H9 (cell line): Measurements from ENCODE around the gene RBM38. TPM values are rescaled to one million over a fixed set of nuclear protein-coding genes. Genes with fewer than 3 reads are reported as not detected.

ENCODE experiments used
- DNase-seq: peaks from one replicate; pipeline ENCODE4 v3.0.0-alpha.2; 2017
- H2AFZ ChIP-seq: one replicate; pipeline ENCODE4 v1.6.1; 2013; ENCODE audit warnings: mild to moderate bottlenecking, low read length, control low read depth, moderate library complexity
- H2AK5ac ChIP-seq: 2 replicates; pipeline ENCODE4 v1.6.1; 2013; ENCODE audit warnings: low read length, control low read depth, mixed read lengths; ENCODE audit not compliant: insufficient read length
- H2BK120ac ChIP-seq: one replicate; pipeline ENCODE4 v1.6.1; 2013; ENCODE audit warnings: low read depth, mild to moderate bottlenecking, low read length, control low read depth, inconsistent platforms; ENCODE audit not compliant: poor library complexity, severe bottlenecking
- H2BK12ac ChIP-seq: 2 replicates; pipeline ENCODE4 v1.6.1; 2013; ENCODE audit warnings: low read length, control low read depth, mixed read lengths, low read depth; ENCODE audit not compliant: insufficient read length
- H2BK15ac ChIP-seq: 2 replicates; pipeline ENCODE4 v1.6.1; 2013; ENCODE audit warnings: low read depth, low read length, control low read depth
- H2BK20ac ChIP-seq: one replicate; pipeline ENCODE4 v1.6.1; 2013; ENCODE audit warnings: low read depth, mild to moderate bottlenecking, low read length, control low read depth, inconsistent platforms; ENCODE audit not compliant: poor library complexity, severe bottlenecking
- H2BK5ac ChIP-seq: 2 replicates; pipeline ENCODE4 v1.6.1; 2013; ENCODE audit warnings: low read length, control low read depth, mixed read lengths; ENCODE audit not compliant: insufficient read length
- H3K14ac ChIP-seq: 2 replicates; pipeline ENCODE4 v1.6.1; 2013; ENCODE audit warnings: low read length, control low read depth; ENCODE audit not compliant: insufficient read depth
- H3K18ac ChIP-seq: 2 replicates; pipeline ENCODE4 v1.6.1; 2013; ENCODE audit warnings: low read depth, mild to moderate bottlenecking, mixed read lengths, low read length, control low read depth; ENCODE audit not compliant: insufficient read length
- H3K23ac ChIP-seq: 2 replicates; pipeline ENCODE4 v1.6.1; 2013; ENCODE audit warnings: low read length, control low read depth, mixed read lengths, low read depth; ENCODE audit not compliant: insufficient read length
- H3K23me2 ChIP-seq: 2 replicates; pipeline ENCODE4 v1.6.1; 2013; ENCODE audit warnings: low read depth, mild to moderate bottlenecking, mixed read lengths, low read length, control low read depth; ENCODE audit not compliant: insufficient read length, poor library complexity, severe bottlenecking
- H3K27ac ChIP-seq: 2 replicates; pipeline ENCODE4 v1.5.1; 2013; ENCODE audit warnings: low read length, control low read depth, mixed read lengths, low read depth; ENCODE audit not compliant: insufficient read length
- H3K27me3 ChIP-seq: 2 replicates; pipeline ENCODE4 v1.6.1; 2013; ENCODE audit warnings: low read length, control low read depth, inconsistent platforms; ENCODE audit not compliant: insufficient read depth
- H3K4ac ChIP-seq: 2 replicates; pipeline ENCODE4 v1.6.1; 2013; ENCODE audit warnings: low read depth, mild to moderate bottlenecking, control low read depth, inconsistent platforms, low read length, moderate library complexity
- H3K4me1 ChIP-seq: 2 replicates; pipeline ENCODE4 v1.6.1; 2013; ENCODE audit warnings: low read length, control low read depth, inconsistent platforms; ENCODE audit not compliant: insufficient read depth
- H3K4me2 ChIP-seq: 2 replicates; pipeline ENCODE4 v1.6.1; 2013; ENCODE audit warnings: low read length, control low read depth, mixed read lengths; ENCODE audit not compliant: insufficient read length, insufficient read depth
- H3K56ac ChIP-seq: 2 replicates; pipeline ENCODE4 v1.6.1; 2013; ENCODE audit warnings: low read depth, mild to moderate bottlenecking, mixed read lengths, low read length, control low read depth; ENCODE audit not compliant: insufficient read length
- H3K79me1 ChIP-seq: 2 replicates; pipeline ENCODE4 v1.6.1; 2013; ENCODE audit warnings: low read depth, mild to moderate bottlenecking, moderate library complexity, low read length, control low read depth, inconsistent platforms; ENCODE audit not compliant: insufficient read depth, poor library complexity, severe bottlenecking
- H3K79me2 ChIP-seq: 2 replicates; pipeline ENCODE4 v1.6.1; 2013; ENCODE audit warnings: low read length, control low read depth, inconsistent platforms; ENCODE audit not compliant: insufficient read depth
- H3K9ac ChIP-seq: 2 replicates; pipeline ENCODE4 v1.6.1; 2013; ENCODE audit warnings: low read length, control low read depth, mixed read lengths; ENCODE audit not compliant: insufficient read length; ENCODE audit errors: extremely low read depth
- H3K9me3 ChIP-seq: one replicate; pipeline ENCODE4 v1.6.1; 2013; ENCODE audit warnings: low read depth, low read length, inconsistent platforms; ENCODE audit not compliant: control insufficient read depth
- H3T11ph ChIP-seq: one replicate; pipeline ENCODE4 v1.6.1; 2013; ENCODE audit warnings: mild to moderate bottlenecking, low read length, control low read depth, inconsistent platforms
- H4K20me1 ChIP-seq: one replicate; pipeline ENCODE4 v1.6.1; 2013; ENCODE audit not compliant: control insufficient read depth, insufficient read length, insufficient read depth
- H4K5ac ChIP-seq: 2 replicates; pipeline ENCODE4 v1.6.1; 2013; ENCODE audit warnings: low read depth, mild to moderate bottlenecking, mixed read lengths, low read length, control low read depth; ENCODE audit not compliant: insufficient read length
- H4K8ac ChIP-seq: replicated peaks from 2 replicates; pipeline ENCODE4 v1.6.1; 2013; ENCODE audit warnings: low read length, control low read depth, mixed read lengths, low read depth; ENCODE audit not compliant: insufficient read length
- H4K91ac ChIP-seq: 2 replicates; pipeline ENCODE4 v1.6.1; 2013; ENCODE audit warnings: low read depth, mild to moderate bottlenecking, moderate library complexity, mixed read lengths, low read length, control low read depth; ENCODE audit not compliant: insufficient read length
- H3K27ac Mint-ChIP-seq, 3 experiments: 2 replicates in 2 of 3; 3 replicates in 1 of 3; pipeline ENCODE4 v1.8.0; 2020 to 2021; ENCODE audit warnings: mixed read lengths in 3 of 3, mild to moderate bottlenecking in 1 of 3, moderate library complexity in 1 of 3
- H3K27me3 Mint-ChIP-seq: 2 replicates; pipeline ENCODE4 v1.8.0; 2021; ENCODE audit warnings: low read depth, mild to moderate bottlenecking, moderate library complexity, mixed read lengths
- H3K36me3 Mint-ChIP-seq, 3 experiments: 2 replicates in 2 of 3; 3 replicates in 1 of 3; pipeline ENCODE4 v1.8.0; 2020 to 2021; ENCODE audit warnings: low read depth in 3 of 3, mixed read lengths in 3 of 3; ENCODE audit not compliant: insufficient read depth in 1 of 3
- H3K4me1 Mint-ChIP-seq, 2 experiments: 2 replicates each; pipeline ENCODE4 v1.8.0; 2020; ENCODE audit warnings: mixed read lengths in 2 of 2
- H3K4me3 Mint-ChIP-seq, 2 experiments: 2 replicates in 1 of 2; 3 replicates in 1 of 2; pipeline ENCODE4 v1.8.0; 2020 to 2021; ENCODE audit warnings: mild to moderate bottlenecking in 2 of 2, mixed read lengths in 2 of 2, moderate library complexity in 1 of 2
- H3K9me3 Mint-ChIP-seq, 2 experiments: 2 replicates in 1 of 2; 3 replicates in 1 of 2; pipeline ENCODE4 v1.8.0; 2020; ENCODE audit warnings: mild to moderate bottlenecking in 2 of 2, mixed read lengths in 2 of 2, moderate library complexity in 1 of 2
- WGBS: extraction: QIAGEN DNeasy Blood & Tissue Kit; methylation state at CpG from one replicate; pipeline ENCODE4 v1.1.7; 2013; ENCODE audit warnings: missing lambda C conversion rate, low lambda C conversion rate, mixed read lengths; ENCODE audit not compliant: insufficient read length; ENCODE audit errors: extremely low coverage; 5-methylcytosine and 5-hydroxymethylcytosine counted together
- total RNA-seq: library from RNA; stranded (reverse); gene quantifications from 2 replicates; pipeline ENCODE4 v1.2.1, GENCODE V29; 2021
- TF ChIP-seq, protein P1 (sequence below): fragments of 200-600 bp; sonication (generic); conservative IDR thresholded peaks from 3 replicates; pipeline ENCODE4 v1.8.0; 2021; ENCODE audit warnings: antibody characterized with exemption, mild to moderate bottlenecking

The RBM38 gene
- total RNA-seq, 1 experiment from 2014 or later: 66.8 TPM

DNA sequence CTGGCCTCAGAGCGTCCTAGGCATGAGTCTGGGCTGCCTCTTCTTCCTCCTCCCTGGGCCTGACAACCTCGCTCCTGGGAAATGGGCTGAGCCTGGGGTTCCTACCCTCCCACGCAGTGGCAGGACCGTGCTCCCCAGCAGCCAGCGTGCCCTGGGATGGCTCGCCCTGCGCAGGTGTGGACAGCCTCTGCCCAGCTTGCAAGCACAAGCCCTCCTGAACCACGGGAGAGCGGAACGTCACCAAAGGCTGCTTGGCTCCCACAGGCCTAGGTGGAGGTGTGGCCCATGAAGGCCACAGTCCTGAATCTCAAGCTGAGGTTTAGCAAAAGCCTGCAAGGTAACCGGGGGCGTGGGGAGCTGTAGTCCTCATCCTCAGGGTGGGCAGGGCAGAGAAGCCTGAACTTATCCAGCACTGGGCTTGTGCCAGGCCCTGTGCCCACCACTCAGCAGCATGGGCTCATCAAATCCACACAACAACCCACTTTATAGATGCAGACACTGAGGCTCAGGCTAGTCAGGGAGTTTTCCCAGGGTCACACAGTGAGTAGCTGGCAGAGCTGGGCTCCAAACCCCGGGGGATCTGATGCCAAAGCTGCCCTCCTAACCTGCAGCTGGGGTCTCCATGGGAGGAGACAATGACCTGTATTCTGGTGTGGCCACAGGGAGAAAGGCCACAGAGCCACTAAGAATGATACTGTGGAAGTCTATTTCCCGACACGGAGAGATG, 25.3 kb downstream of the RBM38 start:
- Histone ChIP-seq H2BK120ac (no peak overlapping the region), H3T11ph (no peak overlapping the region), H4K5ac (no peak overlapping the region), H2AFZ (no peak overlapping the region), H4K91ac (no peak overlapping the region), H3K27ac (no peak overlapping the region), H2BK20ac (no peak overlapping the region), H3K79me2 (no peaks in the 10 kb centered on the region), H3K23ac (no peak overlapping the region), H3K4me1 (no peaks in the 10 kb centered on the region), H3K18ac (no peak overlapping the region), H4K8ac (no peak overlapping the region), H3K4me2 (no peak overlapping the region), H3K14ac (no peak overlapping the region), H3K56ac (no peak overlapping the region), H3K9ac (no peak overlapping the region), H2AK5ac (no peak overlapping the region), H3K9me3 (no peaks in the 10 kb centered on the region), H3K4ac (no peak overlapping the region), H3K79me1 (no peaks in the 10 kb centered on the region), H2BK12ac (no peak overlapping the region), H3K23me2 (no peaks in the 10 kb centered on the region), H4K20me1 (no peaks in the 10 kb centered on the region), H3K27me3 (no peaks in the 10 kb centered on the region), H2BK15ac (no peak overlapping the region), H2BK5ac (no peak overlapping the region)
- peaks cover 0 to 11% of the 10 kb centered on the region in 2 experiments; a peak in 2 of 4 replicates for H3K4me1 Mint-ChIP-seq
- no peak overlapping the region for H3K27ac Mint-ChIP-seq
- WGBS: no CpG with 5 or more reads among the region's 15 CpGs
- DNase-seq: no peak
- TF ChIP-seq, protein P1, sequence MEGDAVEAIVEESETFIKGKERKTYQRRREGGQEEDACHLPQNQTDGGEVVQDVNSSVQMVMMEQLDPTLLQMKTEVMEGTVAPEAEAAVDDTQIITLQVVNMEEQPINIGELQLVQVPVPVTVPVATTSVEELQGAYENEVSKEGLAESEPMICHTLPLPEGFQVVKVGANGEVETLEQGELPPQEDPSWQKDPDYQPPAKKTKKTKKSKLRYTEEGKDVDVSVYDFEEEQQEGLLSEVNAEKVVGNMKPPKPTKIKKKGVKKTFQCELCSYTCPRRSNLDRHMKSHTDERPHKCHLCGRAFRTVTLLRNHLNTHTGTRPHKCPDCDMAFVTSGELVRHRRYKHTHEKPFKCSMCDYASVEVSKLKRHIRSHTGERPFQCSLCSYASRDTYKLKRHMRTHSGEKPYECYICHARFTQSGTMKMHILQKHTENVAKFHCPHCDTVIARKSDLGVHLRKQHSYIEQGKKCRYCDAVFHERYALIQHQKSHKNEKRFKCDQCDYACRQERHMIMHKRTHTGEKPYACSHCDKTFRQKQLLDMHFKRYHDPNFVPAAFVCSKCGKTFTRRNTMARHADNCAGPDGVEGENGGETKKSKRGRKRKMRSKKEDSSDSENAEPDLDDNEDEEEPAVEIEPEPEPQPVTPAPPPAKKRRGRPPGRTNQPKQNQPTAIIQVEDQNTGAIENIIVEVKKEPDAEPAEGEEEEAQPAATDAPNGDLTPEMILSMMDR: no peak
- peaks cover 2% of the 10 kb centered on the region for H3K27me3 Mint-ChIP-seq
- H3K9me3 Mint-ChIP-seq: no peaks in the 10 kb centered on the region
- no peaks in the 10 kb centered on the region for H3K36me3 Mint-ChIP-seq
- H3K4me3 Mint-ChIP-seq: no peak overlapping the region
